Activated CD8-positive, alpha-beta memory T cell treated with anti-CD3 and anti-CD28 coated beads, Interleukin-2, amount 50 U/mL, for 24 hours (primary cell): Measurements from ENCODE around the gene RASSF10.
"Not testable (repeated sequence)": the region's sequence is repeated elsewhere in the genome, so short reads cannot be mapped to it uniquely, and the experiment has no call there.

Experiments
- DNase-seq: peaks from one replicate; pipeline ENCODE4 v3.0.0-alpha.2; 2020; ENCODE audit errors: extremely low read depth

RASSF10 gene

DNA sequence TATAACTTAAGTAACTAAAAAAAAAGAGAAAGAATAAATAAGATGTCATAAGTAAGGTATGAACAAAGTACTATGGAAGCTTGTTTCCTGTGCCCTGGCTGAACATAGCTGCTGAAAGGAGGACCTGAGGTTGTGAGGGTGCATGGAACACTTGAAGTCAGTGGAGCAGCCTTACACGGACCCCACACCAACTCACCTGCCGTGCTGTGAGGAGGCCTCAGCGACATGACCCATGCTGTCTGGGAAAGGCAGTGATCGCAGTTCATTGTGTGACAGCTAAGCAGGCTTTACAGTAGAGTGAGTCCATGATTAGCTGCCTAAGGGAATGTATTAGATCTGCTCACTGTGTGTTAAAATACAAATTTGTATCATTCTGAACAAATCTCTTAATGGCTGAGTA lies 17.6 kb downstream of the RASSF10 start:
- no peak for DNase-seq

- no peak for DNase-seq
Observed at GRCh38 chr11:13028322-13028721, 19.2 kb downstream of the RASSF10 start.

DNA sequence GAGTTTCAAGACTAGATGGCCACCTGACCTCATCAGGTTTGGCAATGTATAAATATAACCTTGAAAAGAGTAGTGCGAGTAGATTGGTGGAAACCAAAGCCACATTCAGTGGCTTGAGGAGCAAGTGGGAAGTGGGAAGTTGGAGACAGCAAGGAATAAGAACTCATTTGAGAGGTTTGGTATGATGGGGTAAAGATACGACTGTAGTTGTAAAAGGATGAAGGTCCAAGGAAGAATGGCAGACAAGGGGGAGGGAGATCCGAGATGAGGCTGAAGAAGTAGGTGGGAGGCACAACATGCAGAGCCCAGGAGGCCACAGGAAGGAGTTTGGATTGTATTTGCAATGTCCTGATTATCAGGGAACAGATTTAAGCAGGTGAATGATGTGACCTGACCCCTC lies 20.8 kb downstream of the RASSF10 start:
- no peak for DNase-seq

DNA sequence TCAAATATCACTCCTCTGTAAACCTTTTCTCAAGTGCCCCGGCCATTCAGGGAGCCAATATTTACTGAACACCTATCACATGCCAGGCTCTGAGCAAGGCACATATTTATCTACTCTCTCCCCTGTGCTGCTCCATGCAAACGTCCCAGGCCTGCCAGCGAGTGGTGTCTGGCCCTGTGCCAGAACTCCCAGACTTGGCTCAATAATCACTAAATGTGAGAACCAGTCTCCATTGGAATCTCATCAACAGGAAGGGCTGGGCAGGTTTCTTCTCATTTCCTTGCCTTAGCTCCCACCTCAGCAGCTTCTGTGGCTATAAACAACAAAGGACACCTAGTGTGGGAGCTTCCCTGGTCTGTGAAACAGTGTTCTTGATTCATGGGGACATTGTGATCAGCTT lies 21.7 kb downstream of the RASSF10 start:
- no peak for DNase-seq

DNA sequence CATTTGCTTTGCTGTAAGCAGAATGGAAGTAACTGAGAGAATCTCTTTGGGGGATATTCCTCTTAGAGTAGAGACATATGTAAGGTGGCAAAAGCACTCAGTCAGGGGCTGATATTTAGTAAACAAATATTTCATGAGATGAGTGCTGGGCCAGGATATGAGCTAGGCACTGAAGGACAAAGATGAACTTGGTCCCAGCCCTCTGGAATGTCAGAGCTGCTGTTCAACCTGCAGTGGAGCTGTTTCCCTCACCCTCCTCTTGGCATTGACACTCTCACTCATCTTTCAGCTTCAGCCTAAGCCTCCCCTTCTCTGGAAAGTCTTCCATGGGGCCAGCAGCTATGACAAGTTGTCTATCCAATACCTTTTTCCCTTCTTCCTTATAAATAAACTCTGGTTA lies 22.2 kb downstream of the RASSF10 start:
- DNase-seq, result no peak

GRCh38 chr11:13033760-13034533 lies 24.8 kb downstream of the RASSF10 start:
- no peak for DNase-seq

DNA sequence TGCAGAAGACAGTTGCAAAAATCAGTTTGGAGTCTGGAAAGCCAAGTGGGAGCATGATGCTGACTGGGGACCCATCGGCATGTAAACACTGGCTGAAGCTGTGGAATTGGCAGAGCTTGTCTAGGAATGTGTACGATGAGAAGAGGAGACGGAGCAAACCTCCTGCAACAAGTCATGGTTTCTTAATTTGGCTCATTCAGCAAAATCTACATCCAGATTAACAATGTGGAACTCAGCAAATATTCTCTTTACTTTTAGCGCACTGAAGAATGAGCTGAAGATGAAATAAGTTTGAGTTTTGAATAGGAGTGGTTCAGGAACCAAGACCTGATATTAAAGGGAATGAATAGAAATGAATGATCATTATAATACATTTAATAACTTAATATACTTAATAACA lies 26.6 kb downstream of the RASSF10 start:
- no peak for DNase-seq

DNA sequence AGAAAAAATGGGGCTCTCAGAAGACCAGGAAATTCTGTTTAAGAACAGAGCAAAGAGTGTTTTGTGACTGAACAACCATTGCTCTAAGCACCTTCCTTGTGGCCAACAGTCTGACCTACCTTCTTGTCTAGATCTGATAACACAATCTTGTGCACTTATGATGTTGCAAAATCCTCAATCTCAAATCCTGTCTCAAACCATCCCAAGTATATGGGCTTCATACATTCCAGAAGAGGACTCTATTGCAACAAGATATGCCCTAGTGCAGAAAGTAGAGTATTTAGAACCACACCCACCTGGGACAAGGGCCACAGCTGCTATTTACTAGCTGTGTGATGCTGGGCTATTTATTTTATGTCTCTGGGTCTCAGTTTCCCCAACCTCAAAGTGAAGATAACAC lies 27.1 kb downstream of the RASSF10 start:
- DNase-seq, result no peak

DNA sequence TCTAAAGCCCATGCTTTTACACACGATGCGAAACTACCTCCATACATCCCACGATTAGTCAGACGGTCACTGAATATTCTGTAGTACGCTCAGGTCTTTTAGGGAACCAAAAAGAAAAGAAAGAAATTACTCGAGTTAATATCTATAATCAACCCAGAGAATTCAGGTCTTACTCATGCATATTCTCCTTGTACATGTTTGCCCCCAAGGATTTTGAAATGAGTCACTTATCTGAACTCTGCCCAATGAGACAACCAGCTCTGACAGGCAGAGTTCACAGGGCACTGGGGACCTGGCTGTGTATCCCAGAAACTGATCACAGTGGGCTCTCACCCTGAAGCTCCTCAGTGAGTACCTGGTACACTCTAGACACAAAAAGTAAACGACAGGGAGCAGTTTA lies 29.2 kb downstream of the RASSF10 start:
- no peak for DNase-seq

DNA sequence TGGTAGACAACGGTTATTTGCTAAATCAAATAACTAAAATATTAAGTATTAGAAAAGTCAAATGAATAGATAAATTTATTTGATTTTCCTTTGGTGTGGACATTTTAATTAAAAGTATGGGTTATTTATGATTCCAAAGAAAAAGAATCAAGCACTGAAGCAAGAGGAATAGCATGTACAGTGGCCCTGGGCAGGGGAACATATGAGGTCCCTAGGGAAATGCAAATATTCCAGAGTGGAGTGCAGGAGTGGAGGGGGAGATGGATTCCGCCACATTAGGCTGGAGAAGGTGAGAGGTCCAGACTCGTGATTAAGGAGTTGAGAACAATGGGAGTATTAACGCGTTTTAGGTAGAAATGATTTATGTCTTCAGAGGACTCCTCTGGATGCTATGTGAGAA lies 30.0 kb downstream of the RASSF10 start:
- no peak for DNase-seq

- DNase-seq, result no peak
Observed at GRCh38 chr11:13040969-13041561, 31.9 kb downstream of the RASSF10 start.

GRCh38 chr11:13042873-13043342 lies 33.8 kb downstream of the RASSF10 start:
- no peak for DNase-seq

GRCh38 chr11:13043912-13044628 lies 35.0 kb downstream of the RASSF10 start:
- no peak for DNase-seq

DNA sequence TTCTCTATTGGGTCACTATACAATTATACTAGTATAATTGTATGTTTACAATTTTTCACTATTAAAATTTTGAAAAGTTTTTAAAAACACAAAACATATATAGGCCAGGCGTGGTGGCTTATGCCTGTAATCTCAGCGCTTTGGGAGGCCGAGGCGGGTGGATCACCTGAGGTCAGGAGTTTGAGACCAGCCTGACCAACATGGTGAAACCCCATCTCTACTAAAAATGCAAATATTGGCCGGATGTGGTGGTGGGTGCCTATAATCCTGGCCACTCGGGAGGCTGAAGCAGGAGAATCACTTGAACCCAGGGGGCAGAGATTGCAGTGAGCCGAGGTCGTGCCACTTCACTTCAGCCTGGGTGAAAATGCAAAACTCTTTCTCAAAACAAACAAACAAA lies 36.0 kb downstream of the RASSF10 start:
- not testable (repeated sequence) for DNase-seq

DNA sequence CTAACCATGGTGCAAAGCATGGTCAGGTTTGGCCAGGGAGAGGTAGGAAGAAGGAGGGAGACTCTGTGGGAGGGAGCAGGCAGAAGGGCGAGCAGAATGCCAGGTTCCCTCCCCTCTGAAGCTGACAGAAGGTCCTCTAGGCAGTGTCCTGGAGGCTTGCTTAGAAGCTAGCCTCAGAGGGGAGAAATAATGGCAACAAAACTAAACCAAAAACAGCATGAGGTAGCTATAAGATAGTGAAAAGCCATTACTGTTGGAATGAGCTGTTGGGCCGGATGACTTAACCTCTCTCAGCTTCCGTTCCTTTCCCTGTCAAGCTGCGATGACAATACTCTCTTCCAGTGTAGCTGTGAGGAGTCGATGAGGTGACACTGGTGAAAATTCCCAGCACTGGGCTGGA lies 36.6 kb downstream of the RASSF10 start:
- DNase-seq, result no peak

DNA sequence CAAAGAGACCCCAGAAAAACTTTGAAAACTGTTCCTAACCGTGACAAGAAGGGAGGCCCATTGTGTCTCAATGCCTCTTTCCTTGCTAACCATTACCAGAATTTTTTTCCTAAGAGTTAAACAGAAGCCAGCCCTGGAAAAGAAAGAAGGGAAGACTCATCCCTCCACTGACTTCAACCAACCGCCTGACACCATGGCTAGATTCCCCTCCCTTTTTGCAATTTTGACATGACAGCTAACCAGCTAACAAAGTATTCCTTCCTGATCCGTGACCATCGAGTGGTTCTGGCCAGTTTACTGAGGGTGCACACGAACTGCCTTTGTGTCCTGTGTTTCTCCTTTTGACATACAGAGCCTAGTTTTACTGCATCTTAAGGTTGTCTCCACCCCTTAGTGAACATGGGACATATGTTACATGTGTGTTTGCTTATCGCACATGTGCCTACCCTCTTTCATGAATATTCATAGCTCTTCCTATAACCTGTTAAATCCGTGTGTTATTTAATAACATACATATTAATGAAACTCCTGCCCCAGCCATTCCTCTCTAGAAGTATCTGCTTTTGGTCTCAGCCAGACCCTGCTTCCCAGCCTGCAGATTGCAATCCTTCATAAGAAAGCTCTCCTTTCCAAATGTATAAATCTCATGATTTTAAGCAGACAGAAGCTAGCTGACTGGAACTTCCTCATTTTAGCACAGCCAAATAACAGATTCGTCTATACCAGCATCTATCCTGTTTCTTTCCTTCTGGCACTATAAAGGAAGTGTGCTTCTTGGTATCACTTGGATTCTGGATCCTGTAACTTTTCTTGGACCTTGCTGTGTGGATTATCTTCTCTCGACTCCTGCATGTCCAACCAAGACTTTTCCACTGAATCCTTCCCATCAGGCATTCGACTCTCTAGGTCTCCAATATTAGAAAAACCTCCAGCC lies 37.8 kb downstream of the RASSF10 start:
- no peak for DNase-seq

DNA sequence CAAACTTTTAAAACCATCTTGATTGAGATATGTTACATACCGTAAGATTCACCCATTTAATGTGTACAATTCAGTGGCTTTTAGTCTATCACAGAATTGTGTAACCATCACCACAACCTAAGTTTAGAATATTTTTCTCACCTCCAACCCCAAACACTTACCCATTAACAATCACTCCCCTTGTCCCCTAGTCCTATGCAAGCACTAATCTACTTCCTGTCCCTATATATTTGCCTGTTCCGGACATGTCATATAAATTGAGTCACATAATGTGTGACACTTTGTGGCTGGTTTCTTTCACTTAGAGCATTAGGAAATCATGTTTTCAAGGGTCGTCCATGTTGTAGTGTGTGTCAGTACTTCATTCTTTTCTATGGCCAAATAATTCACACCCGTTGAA lies 38.8 kb downstream of the RASSF10 start:
- DNase-seq, result no peak

DNA sequence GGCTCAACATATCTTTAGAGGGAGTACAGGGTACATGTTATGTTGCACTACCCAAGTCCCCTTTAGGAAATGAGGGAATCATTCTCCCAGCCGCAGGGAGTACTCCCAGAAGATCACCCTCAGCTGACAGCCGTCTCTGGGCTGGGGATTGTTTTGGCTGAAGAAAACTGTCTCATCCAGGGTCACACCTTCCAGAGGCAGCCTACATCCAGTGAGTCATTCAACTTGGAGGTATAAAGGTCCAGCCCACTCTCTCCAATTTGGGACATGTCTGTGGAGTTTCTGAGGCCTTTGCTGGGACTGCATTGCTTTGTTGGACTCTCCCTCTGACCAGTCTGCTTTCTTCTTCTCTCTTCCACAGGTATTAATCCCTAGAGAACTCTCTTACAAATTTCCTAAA lies 42.1 kb downstream of the RASSF10 start:
- DNase-seq, result no peak

GRCh38 chr11:13052130-13052571 lies 43.0 kb downstream of the RASSF10 start:
- DNase-seq, result no peak

GRCh38 chr11:13053255-13053917 lies 44.3 kb downstream of the RASSF10 start:
- DNase-seq, result no peak

DNA sequence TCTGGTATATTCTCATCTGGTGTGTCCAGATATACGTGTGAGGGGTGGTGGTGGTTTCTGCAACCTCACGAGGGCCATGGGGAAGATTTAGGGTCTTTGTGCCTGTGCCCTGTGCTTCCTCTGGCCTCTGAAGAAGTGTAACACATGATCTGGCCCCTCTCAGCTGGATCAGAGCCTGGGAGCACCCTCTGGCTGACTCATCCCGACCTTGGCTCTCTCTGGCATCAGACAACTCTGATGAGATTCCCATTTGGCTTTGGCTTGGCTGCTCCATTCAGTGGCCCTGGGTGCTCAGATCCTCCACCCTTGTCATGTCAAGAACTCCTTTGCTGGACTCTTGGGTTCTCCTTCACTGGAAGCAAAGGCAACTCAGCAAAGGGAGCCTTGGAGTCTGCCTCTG lies 45.2 kb downstream of the RASSF10 start:
- no peak for DNase-seq
